NB4 (cell line): ENCODE measurements around the gene RSPH1.

Experiments used
- DNase-seq: peaks from one replicate; pipeline ENCODE4 v3.0.0; 2010; ENCODE audit warnings: low read depth
- H3K4me3 ChIP-seq: one replicate; pipeline ENCODE4 v1.5.1; 2011; ENCODE audit warnings: mild to moderate bottlenecking, low read depth, low read length, moderate library complexity
- CTCF ChIP-seq: IDR thresholded peaks from one replicate; pipeline ENCODE4 v1.5.1; 2012; ENCODE audit warnings: low read depth, low read length
- MAX ChIP-seq: IDR thresholded peaks from 2 replicates; pipeline ENCODE4 v1.6.1; 2011; ENCODE audit warnings: low read depth, low read length
- MYC ChIP-seq: IDR thresholded peaks from 2 replicates; pipeline ENCODE4 v1.6.1; 2011; ENCODE audit warnings: low read depth, low read length
- POLR2A ChIP-seq: IDR thresholded peaks from 2 replicates; pipeline ENCODE4 v1.6.1; 2011; ENCODE audit warnings: mild to moderate bottlenecking; ENCODE audit not compliant: insufficient read length; ENCODE audit errors: extremely low read depth

RSPH1 gene

GRCh38 chr21:42456457-42456856 is 39.6 kb downstream of the RSPH1 start:
- DNase-seq: peak; percentile 62
- no peak overlapping the region for H3K4me3 ChIP-seq
- TF ChIP-seq POLR2A (no peak), CTCF (no peak), MYC (no peak), MAX (no peak)

GRCh38 chr21:42455754-42456440 is 40.1 kb downstream of the RSPH1 start:
- H3K4me3 ChIP-seq: no peak overlapping the region
- no peak for DNase-seq
- TF ChIP-seq POLR2A: no peak
- no peak for TF ChIP-seq MYC
- no peak for TF ChIP-seq MAX
- TF ChIP-seq CTCF: no peak

- no peak overlapping the region for H3K4me3 ChIP-seq
- TF ChIP-seq MAX (peak; percentile 64; the same call in 1 of the 2 replicates), MYC (peak; percentile 36; the same call in 1 of the 2 replicates), POLR2A (no peak)
- peak; percentile 93 for DNase-seq
Observed at GRCh38 chr21:42455196-42455595, 40.8 kb downstream of the RSPH1 start.

- no peak for DNase-seq
- no peak overlapping the region for H3K4me3 ChIP-seq
- no peak for TF ChIP-seq POLR2A
- TF ChIP-seq CTCF: no peak
- no peak for TF ChIP-seq MAX
- TF ChIP-seq MYC: no peak
Observed at GRCh38 chr21:42454786-42455185, 41.2 kb downstream of the RSPH1 start.

GRCh38 chr21:42453986-42454570 is 41.9 kb downstream of the RSPH1 start:
- TF ChIP-seq MAX (no peak), CTCF (no peak), POLR2A (no peak), MYC (no peak)
- no peak for DNase-seq
- H3K4me3 ChIP-seq: no peak overlapping the region

GRCh38 chr21:42453224-42453985 is 42.6 kb downstream of the RSPH1 start:
- no peak overlapping the region for H3K4me3 ChIP-seq

More at GRCh38 chr21:42453224-42453985, 42.6 kb downstream of the RSPH1 start:
- TF ChIP-seq MYC (peak; percentile 18; the same call in 1 of the 2 replicates), CTCF (no peak)
- DNase-seq: peak; percentile 60
